H9 (cell line): Measurements from ENCODE around the gene GP1BA. TPM values are rescaled to one million over a fixed set of nuclear protein-coding genes. Genes with fewer than 3 reads are reported as not detected.

Experiments
- DNase-seq: peaks from one replicate; pipeline ENCODE4 v3.0.0-alpha.2; 2017
- H2AFZ ChIP-seq: one replicate; pipeline ENCODE4 v1.6.1; 2013; ENCODE audit warnings: mild to moderate bottlenecking, low read length, control low read depth, moderate library complexity
- H2AK5ac ChIP-seq: 2 replicates; pipeline ENCODE4 v1.6.1; 2013; ENCODE audit warnings: low read length, control low read depth, mixed read lengths; ENCODE audit not compliant: insufficient read length
- H2BK120ac ChIP-seq: one replicate; pipeline ENCODE4 v1.6.1; 2013; ENCODE audit warnings: low read depth, mild to moderate bottlenecking, low read length, control low read depth, inconsistent platforms; ENCODE audit not compliant: poor library complexity, severe bottlenecking
- H2BK12ac ChIP-seq: 2 replicates; pipeline ENCODE4 v1.6.1; 2013; ENCODE audit warnings: low read length, control low read depth, mixed read lengths, low read depth; ENCODE audit not compliant: insufficient read length
- H2BK15ac ChIP-seq: 2 replicates; pipeline ENCODE4 v1.6.1; 2013; ENCODE audit warnings: low read depth, low read length, control low read depth
- H2BK20ac ChIP-seq: one replicate; pipeline ENCODE4 v1.6.1; 2013; ENCODE audit warnings: low read depth, mild to moderate bottlenecking, low read length, control low read depth, inconsistent platforms; ENCODE audit not compliant: poor library complexity, severe bottlenecking
- H2BK5ac ChIP-seq: 2 replicates; pipeline ENCODE4 v1.6.1; 2013; ENCODE audit warnings: low read length, control low read depth, mixed read lengths; ENCODE audit not compliant: insufficient read length
- H3K14ac ChIP-seq: 2 replicates; pipeline ENCODE4 v1.6.1; 2013; ENCODE audit warnings: low read length, control low read depth; ENCODE audit not compliant: insufficient read depth
- H3K18ac ChIP-seq: 2 replicates; pipeline ENCODE4 v1.6.1; 2013; ENCODE audit warnings: low read depth, mild to moderate bottlenecking, mixed read lengths, low read length, control low read depth; ENCODE audit not compliant: insufficient read length
- H3K23ac ChIP-seq: 2 replicates; pipeline ENCODE4 v1.6.1; 2013; ENCODE audit warnings: low read length, control low read depth, mixed read lengths, low read depth; ENCODE audit not compliant: insufficient read length
- H3K23me2 ChIP-seq: 2 replicates; pipeline ENCODE4 v1.6.1; 2013; ENCODE audit warnings: low read depth, mild to moderate bottlenecking, mixed read lengths, low read length, control low read depth; ENCODE audit not compliant: insufficient read length, poor library complexity, severe bottlenecking
- H3K27ac ChIP-seq: 2 replicates; pipeline ENCODE4 v1.5.1; 2013; ENCODE audit warnings: low read length, control low read depth, mixed read lengths, low read depth; ENCODE audit not compliant: insufficient read length
- H3K27me3 ChIP-seq: 2 replicates; pipeline ENCODE4 v1.6.1; 2013; ENCODE audit warnings: low read length, control low read depth, inconsistent platforms; ENCODE audit not compliant: insufficient read depth
- H3K4ac ChIP-seq: 2 replicates; pipeline ENCODE4 v1.6.1; 2013; ENCODE audit warnings: low read depth, mild to moderate bottlenecking, control low read depth, inconsistent platforms, low read length, moderate library complexity
- H3K4me1 ChIP-seq: 2 replicates; pipeline ENCODE4 v1.6.1; 2013; ENCODE audit warnings: low read length, control low read depth, inconsistent platforms; ENCODE audit not compliant: insufficient read depth
- H3K4me2 ChIP-seq: 2 replicates; pipeline ENCODE4 v1.6.1; 2013; ENCODE audit warnings: low read length, control low read depth, mixed read lengths; ENCODE audit not compliant: insufficient read length, insufficient read depth
- H3K56ac ChIP-seq: 2 replicates; pipeline ENCODE4 v1.6.1; 2013; ENCODE audit warnings: low read depth, mild to moderate bottlenecking, mixed read lengths, low read length, control low read depth; ENCODE audit not compliant: insufficient read length
- H3K79me1 ChIP-seq: 2 replicates; pipeline ENCODE4 v1.6.1; 2013; ENCODE audit warnings: low read depth, mild to moderate bottlenecking, moderate library complexity, low read length, control low read depth, inconsistent platforms; ENCODE audit not compliant: insufficient read depth, poor library complexity, severe bottlenecking
- H3K79me2 ChIP-seq: 2 replicates; pipeline ENCODE4 v1.6.1; 2013; ENCODE audit warnings: low read length, control low read depth, inconsistent platforms; ENCODE audit not compliant: insufficient read depth
- H3K9ac ChIP-seq: 2 replicates; pipeline ENCODE4 v1.6.1; 2013; ENCODE audit warnings: low read length, control low read depth, mixed read lengths; ENCODE audit not compliant: insufficient read length; ENCODE audit errors: extremely low read depth
- H3K9me3 ChIP-seq: one replicate; pipeline ENCODE4 v1.6.1; 2013; ENCODE audit warnings: low read depth, low read length, inconsistent platforms; ENCODE audit not compliant: control insufficient read depth
- H3T11ph ChIP-seq: one replicate; pipeline ENCODE4 v1.6.1; 2013; ENCODE audit warnings: mild to moderate bottlenecking, low read length, control low read depth, inconsistent platforms
- H4K20me1 ChIP-seq: one replicate; pipeline ENCODE4 v1.6.1; 2013; ENCODE audit not compliant: control insufficient read depth, insufficient read length, insufficient read depth
- H4K5ac ChIP-seq: 2 replicates; pipeline ENCODE4 v1.6.1; 2013; ENCODE audit warnings: low read depth, mild to moderate bottlenecking, mixed read lengths, low read length, control low read depth; ENCODE audit not compliant: insufficient read length
- H4K8ac ChIP-seq: replicated peaks from 2 replicates; pipeline ENCODE4 v1.6.1; 2013; ENCODE audit warnings: low read length, control low read depth, mixed read lengths, low read depth; ENCODE audit not compliant: insufficient read length
- H4K91ac ChIP-seq: 2 replicates; pipeline ENCODE4 v1.6.1; 2013; ENCODE audit warnings: low read depth, mild to moderate bottlenecking, moderate library complexity, mixed read lengths, low read length, control low read depth; ENCODE audit not compliant: insufficient read length
- H3K27ac Mint-ChIP-seq, 3 experiments: 2 replicates in 2 of 3; 3 replicates in 1 of 3; pipeline ENCODE4 v1.8.0; 2020 to 2021; ENCODE audit warnings: mixed read lengths in 3 of 3, mild to moderate bottlenecking in 1 of 3, moderate library complexity in 1 of 3
- H3K27me3 Mint-ChIP-seq: 2 replicates; pipeline ENCODE4 v1.8.0; 2021; ENCODE audit warnings: low read depth, mild to moderate bottlenecking, moderate library complexity, mixed read lengths
- H3K36me3 Mint-ChIP-seq, 3 experiments: 2 replicates in 2 of 3; 3 replicates in 1 of 3; pipeline ENCODE4 v1.8.0; 2020 to 2021; ENCODE audit warnings: low read depth in 3 of 3, mixed read lengths in 3 of 3; ENCODE audit not compliant: insufficient read depth in 1 of 3
- H3K4me1 Mint-ChIP-seq, 2 experiments: 2 replicates each; pipeline ENCODE4 v1.8.0; 2020; ENCODE audit warnings: mixed read lengths in 2 of 2
- H3K4me3 Mint-ChIP-seq, 2 experiments: 2 replicates in 1 of 2; 3 replicates in 1 of 2; pipeline ENCODE4 v1.8.0; 2020 to 2021; ENCODE audit warnings: mild to moderate bottlenecking in 2 of 2, mixed read lengths in 2 of 2, moderate library complexity in 1 of 2
- H3K9me3 Mint-ChIP-seq, 2 experiments: 2 replicates in 1 of 2; 3 replicates in 1 of 2; pipeline ENCODE4 v1.8.0; 2020; ENCODE audit warnings: mild to moderate bottlenecking in 2 of 2, mixed read lengths in 2 of 2, moderate library complexity in 1 of 2
- CTCF ChIP-seq: fragments of 200-600 bp; sonication (generic); conservative IDR thresholded peaks from 3 replicates; pipeline ENCODE4 v1.8.0; 2021; ENCODE audit warnings: antibody characterized with exemption, mild to moderate bottlenecking
- WGBS: extraction: QIAGEN DNeasy Blood & Tissue Kit; methylation state at CpG from one replicate; pipeline ENCODE4 v1.1.7; 2013; ENCODE audit warnings: missing lambda C conversion rate, low lambda C conversion rate, mixed read lengths; ENCODE audit not compliant: insufficient read length; ENCODE audit errors: extremely low coverage; 5-methylcytosine and 5-hydroxymethylcytosine counted together
- total RNA-seq: library from RNA; stranded (reverse); gene quantifications from 2 replicates; pipeline ENCODE4 v1.2.1, GENCODE V29; 2021

The GP1BA gene
- total RNA-seq, 1 experiment from 2014 or later, result not detected

GRCh38 chr17:4972322-4972721 is 40.2 kb downstream of the GP1BA start:
- peaks cover 15% of the 10 kb centered on the region for H3K23me2 ChIP-seq

More at GRCh38 chr17:4972322-4972721, 40.2 kb downstream of the GP1BA start:
- Histone ChIP-seq H4K8ac (no peak overlapping the region), H2BK12ac (no peak overlapping the region), H3K23ac (no peak overlapping the region), H4K91ac (no peak overlapping the region), H3K27me3 (peaks cover 12% of the 10 kb centered on the region; the same call in 1 of the 2 replicates), H2BK120ac (no peak overlapping the region), H3K79me2 (peaks cover 2% of the 10 kb centered on the region; the same call in 1 of the 2 replicates), H3T11ph (no peak overlapping the region), H3K27ac (no peak overlapping the region), H3K4me2 (peak overlapping the region; percentile 4), H2AFZ (no peak overlapping the region), H2BK20ac (no peak overlapping the region), H2BK15ac (no peak overlapping the region), H3K9me3 (no peaks in the 10 kb centered on the region), H3K4me1 (peaks cover 10% of the 10 kb centered on the region; the same call in 1 of the 2 replicates), H3K56ac (no peak overlapping the region), H4K20me1 (no peaks in the 10 kb centered on the region), H4K5ac (no peak overlapping the region), H3K14ac (peak overlapping the region; percentile 2; the same call in 1 of the 2 replicates), H3K9ac (no peak overlapping the region), H3K79me1 (no peaks in the 10 kb centered on the region), H2BK5ac (no peak overlapping the region), H3K4ac (no peak overlapping the region), H2AK5ac (no peak overlapping the region), H3K18ac (no peak overlapping the region)
- H3K4me1 Mint-ChIP-seq, result peaks cover 31% of the 10 kb centered on the region in 2 experiments
- H3K27me3 Mint-ChIP-seq, result peaks cover 43% of the 10 kb centered on the region
- no CpG with 5 or more reads among the region's 12 CpGs for WGBS
- TF ChIP-seq CTCF, result no peak
- H3K4me3 Mint-ChIP-seq, result peak overlapping the region in 1 of 2 experiments; percentile 73; a peak in 4 of 5 replicates
- H3K27ac Mint-ChIP-seq, result peak overlapping the region; percentile 83 to 98 (median 88); a peak in 6 of 7 replicates
- DNase-seq, result no peak
- no peaks in the 10 kb centered on the region for H3K9me3 Mint-ChIP-seq
- H3K36me3 Mint-ChIP-seq, result peaks cover 20 to 42% (median 24%) of the 10 kb centered on the region in 3 experiments
